ENCODE measurements around the gene SLC47A1.

SLC47A1 gene

GRCh38 chr17:19549746-19550623 is 16.3 kb downstream of the SLC47A1 start:
- no peak for DNase-seq (ENCODE audit: low read depth, low spot score)
- H3K4me3 ChIP-seq (ENCODE audit: low read length) = no peak overlapping the region

GRCh38 chr17:19551165-19551564 is 17.5 kb downstream of the SLC47A1 start:
- no peak overlapping the region for H3K4me3 ChIP-seq (ENCODE audit: low read length)
- no peak for DNase-seq (ENCODE audit: low read depth, low spot score)

- no peak overlapping the region for H3K4me3 ChIP-seq (ENCODE audit: low read length)
- no peak for DNase-seq (ENCODE audit: low read depth, low spot score)
Observed at GRCh38 chr17:19551591-19552148, 18.0 kb downstream of the SLC47A1 start.

GRCh38 chr17:19553036-19553435 is 19.4 kb downstream of the SLC47A1 start:
- DNase-seq (ENCODE audit: low read depth, low spot score) = no peak
- no peak overlapping the region for H3K4me3 ChIP-seq (ENCODE audit: low read length)

- no peak for DNase-seq (ENCODE audit: low read depth, low spot score)
- no peak overlapping the region for H3K4me3 ChIP-seq (ENCODE audit: low read length)
Observed at GRCh38 chr17:19554393-19554792, 20.7 kb downstream of the SLC47A1 start.

GRCh38 chr17:19555746-19556145 is 22.1 kb downstream of the SLC47A1 start:
- DNase-seq (ENCODE audit: low read depth, low spot score) = no peak
- H3K4me3 ChIP-seq (ENCODE audit: low read length) = no peak overlapping the region

- DNase-seq (ENCODE audit: low read depth, low spot score) = no peak
- H3K4me3 ChIP-seq (ENCODE audit: low read length) = no peak overlapping the region
Observed at GRCh38 chr17:19558946-19559345, 25.3 kb downstream of the SLC47A1 start.

GRCh38 chr17:19561697-19562318 is 28.2 kb downstream of the SLC47A1 start:
- H3K4me3 ChIP-seq (ENCODE audit: low read length) = no peak overlapping the region
- DNase-seq (ENCODE audit: low read depth, low spot score) = no peak

- no peak overlapping the region for H3K4me3 ChIP-seq (ENCODE audit: low read length)
- no peak for DNase-seq (ENCODE audit: low read depth, low spot score)
Observed at GRCh38 chr17:19565817-19566575, 32.3 kb downstream of the SLC47A1 start.

- DNase-seq (ENCODE audit: low read depth, low spot score) = no peak
- no peak overlapping the region for H3K4me3 ChIP-seq (ENCODE audit: low read length)
Observed at GRCh38 chr17:19567216-19568015, 33.8 kb downstream of the SLC47A1 start.

GRCh38 chr17:19568016-19568350 is 34.3 kb downstream of the SLC47A1 start:
- no peak overlapping the region for H3K4me3 ChIP-seq (ENCODE audit: low read length)
- no peak for DNase-seq (ENCODE audit: low read depth, low spot score)

- no peak overlapping the region for H3K4me3 ChIP-seq (ENCODE audit: low read length)
- no peak for DNase-seq (ENCODE audit: low read depth, low spot score)
Observed at GRCh38 chr17:19569785-19570543, 36.3 kb downstream of the SLC47A1 start.

GRCh38 chr17:19570544-19571062 is 36.9 kb downstream of the SLC47A1 start:
- H3K4me3 ChIP-seq (ENCODE audit: low read length) = no peak overlapping the region
- DNase-seq (ENCODE audit: low read depth, low spot score) = peak; percentile 16

GRCh38 chr17:19573075-19573474 is 39.4 kb downstream of the SLC47A1 start:
- H3K4me3 ChIP-seq (ENCODE audit: low read length) = no peak overlapping the region
- no peak for DNase-seq (ENCODE audit: low read depth, low spot score)

GRCh38 chr17:19574956-19575355 is 41.3 kb downstream of the SLC47A1 start:
- H3K4me3 ChIP-seq (ENCODE audit: low read length) = no peak overlapping the region
- DNase-seq (ENCODE audit: low read depth, low spot score) = no peak

GRCh38 chr17:19578545-19578944 is 44.9 kb downstream of the SLC47A1 start:
- DNase-seq (ENCODE audit: low read depth, low spot score) = no peak
- H3K4me3 ChIP-seq (ENCODE audit: low read length) = no peak overlapping the region

- DNase-seq (ENCODE audit: low read depth, low spot score) = no peak
- H3K4me3 ChIP-seq (ENCODE audit: low read length) = no peak overlapping the region
Observed at GRCh38 chr17:19579192-19579761, 45.6 kb downstream of the SLC47A1 start.
